A549 (cell line): Measurements from ENCODE around the gene SSR1.

Source experiments
- CBX8 ChIP-seq: fragments of 200-600 bp; sonication (generic); IDR thresholded peaks from 2 replicates; pipeline ENCODE4 v1.6.1; 2016
- CHD2 ChIP-seq: fragments of 150-350 bp; IDR thresholded peaks from 2 replicates; pipeline ENCODE4 v1.6.1; 2014; ENCODE audit warnings: low read length; ENCODE audit not compliant: partially characterized antibody
- EHMT2 ChIP-seq: fragments of 200-600 bp; sonication (generic); IDR thresholded peaks from 2 replicates; pipeline ENCODE4 v1.6.1; 2016; ENCODE audit warnings: antibody characterized with exemption, low read depth, mild to moderate bottlenecking, moderate library complexity
- ESRRA ChIP-seq: fragments of 150-350 bp; IDR thresholded peaks from 2 replicates; pipeline ENCODE4 v1.6.1; 2014; ENCODE audit warnings: mild to moderate bottlenecking, low read length, borderline replicate concordance
- NPAS2 ChIP-seq: fragments of 250-450 bp; sonication (Bioruptor Pico); IDR thresholded peaks from 2 replicates; pipeline ENCODE4 v1.8.0; 2022; ENCODE audit warnings: mild to moderate bottlenecking, moderate library complexity, borderline replicate concordance
- POLR2A ChIP-seq: IDR thresholded peaks from 2 replicates; pipeline ENCODE4 v1.6.1; 2012; ENCODE audit warnings: mild to moderate bottlenecking, low read length
- RAD21 ChIP-seq, 2 experiments: fragments of >200 bp in 1 of 2; sonication (Bioruptor Twin) in 1 of 2; formaldehyde crosslinking in 1 of 2; IDR thresholded peaks in 1 of 2; conservative IDR thresholded peaks in 1 of 2; 2 replicates in 1 of 2; 3 replicates in 1 of 2; pipeline ENCODE4 v1.6.1; 2012 to 2018; ENCODE audit warnings: inconsistent platforms in 1 of 2
- ZSCAN20 ChIP-seq: fragments of 250-450 bp; sonication (Bioruptor Pico); IDR thresholded peaks from 2 replicates; pipeline ENCODE4 v1.8.0; 2022; ENCODE audit warnings: mild to moderate bottlenecking, moderate library complexity
- TF ChIP-seq, protein P1 (sequence below): fragments of >200 bp; sonication (Bioruptor Twin); formaldehyde crosslinking; IDR thresholded peaks from 3 replicates; pipeline ENCODE4 v1.5.1; 2016
- TF ChIP-seq, protein P2 (sequence below): IDR thresholded peaks from 2 replicates; pipeline ENCODE4 v1.6.1; 2012
- TF ChIP-seq, protein P3 (sequence below): IDR thresholded peaks from 2 replicates; pipeline ENCODE4 v1.6.1; 2012
- TF ChIP-seq, protein P4 (sequence below): fragments of 450-650 bp; IDR thresholded peaks from 2 replicates; pipeline ENCODE4 v1.6.1; 2014; ENCODE audit warnings: antibody characterized with exemption

DNA sequence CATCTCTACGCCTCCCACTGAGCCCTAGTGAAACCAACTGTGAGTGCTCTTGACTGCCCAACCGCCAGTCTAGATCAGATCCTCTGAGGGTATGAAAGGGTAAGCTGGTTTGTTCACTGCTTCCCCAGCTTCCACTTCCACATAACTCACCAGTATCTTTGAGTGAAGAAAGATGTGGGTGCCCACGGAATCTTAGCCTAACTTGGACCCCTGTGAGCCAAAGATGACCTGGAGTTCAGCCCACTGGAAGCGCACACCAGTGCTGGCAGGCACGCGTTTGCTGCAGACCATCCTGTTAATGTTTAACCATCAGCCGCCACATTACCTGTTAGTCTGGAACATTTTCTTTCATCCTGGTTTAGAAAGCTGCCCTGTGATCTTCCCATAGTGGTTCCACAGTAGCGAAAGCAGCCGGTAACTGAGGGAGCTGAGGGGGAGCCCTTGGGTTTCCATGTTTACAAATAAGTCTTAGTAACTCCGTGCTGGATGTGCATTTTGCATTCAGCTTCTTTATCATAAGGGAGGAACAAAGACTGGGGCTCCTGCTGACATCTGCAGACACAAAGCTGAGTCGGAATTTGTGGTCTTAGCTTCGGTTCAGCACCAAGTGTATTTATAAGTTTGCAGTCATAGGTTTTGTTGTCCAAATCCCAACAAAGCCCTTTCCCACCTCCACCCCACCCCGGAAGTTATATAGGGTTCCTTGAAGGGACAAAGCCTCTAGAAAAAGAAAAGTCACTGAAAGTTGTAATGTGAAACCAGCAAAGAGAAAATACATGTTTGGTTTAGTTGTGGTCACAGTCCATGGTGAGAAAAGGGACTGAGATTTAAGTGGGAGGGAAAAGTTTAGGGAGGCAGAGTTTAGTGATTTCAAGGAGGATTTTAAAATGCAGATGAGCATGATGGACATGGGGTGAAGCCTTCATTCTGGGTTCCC is 71.0 kb downstream of the SSR1 start:
- TF ChIP-seq CBX8 (no peak), EHMT2 (no peak), ZSCAN20 (CRISPR knock-in tag) (no peak), POLR2A (no peak), CHD2 (no peak), RAD21 (conservative IDR thresholded peaks at IDR 0.05 in 1 of 2, IDR thresholded peaks at IDR 0.05 in 1 of 2) (no peak), NPAS2 (no peak), ESRRA (no peak)
- TF ChIP-seq, protein P1, sequence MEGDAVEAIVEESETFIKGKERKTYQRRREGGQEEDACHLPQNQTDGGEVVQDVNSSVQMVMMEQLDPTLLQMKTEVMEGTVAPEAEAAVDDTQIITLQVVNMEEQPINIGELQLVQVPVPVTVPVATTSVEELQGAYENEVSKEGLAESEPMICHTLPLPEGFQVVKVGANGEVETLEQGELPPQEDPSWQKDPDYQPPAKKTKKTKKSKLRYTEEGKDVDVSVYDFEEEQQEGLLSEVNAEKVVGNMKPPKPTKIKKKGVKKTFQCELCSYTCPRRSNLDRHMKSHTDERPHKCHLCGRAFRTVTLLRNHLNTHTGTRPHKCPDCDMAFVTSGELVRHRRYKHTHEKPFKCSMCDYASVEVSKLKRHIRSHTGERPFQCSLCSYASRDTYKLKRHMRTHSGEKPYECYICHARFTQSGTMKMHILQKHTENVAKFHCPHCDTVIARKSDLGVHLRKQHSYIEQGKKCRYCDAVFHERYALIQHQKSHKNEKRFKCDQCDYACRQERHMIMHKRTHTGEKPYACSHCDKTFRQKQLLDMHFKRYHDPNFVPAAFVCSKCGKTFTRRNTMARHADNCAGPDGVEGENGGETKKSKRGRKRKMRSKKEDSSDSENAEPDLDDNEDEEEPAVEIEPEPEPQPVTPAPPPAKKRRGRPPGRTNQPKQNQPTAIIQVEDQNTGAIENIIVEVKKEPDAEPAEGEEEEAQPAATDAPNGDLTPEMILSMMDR: no peak
- TF ChIP-seq, protein P2, sequence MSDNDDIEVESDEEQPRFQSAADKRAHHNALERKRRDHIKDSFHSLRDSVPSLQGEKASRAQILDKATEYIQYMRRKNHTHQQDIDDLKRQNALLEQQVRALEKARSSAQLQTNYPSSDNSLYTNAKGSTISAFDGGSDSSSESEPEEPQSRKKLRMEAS: no peak
- TF ChIP-seq, protein P3, sequence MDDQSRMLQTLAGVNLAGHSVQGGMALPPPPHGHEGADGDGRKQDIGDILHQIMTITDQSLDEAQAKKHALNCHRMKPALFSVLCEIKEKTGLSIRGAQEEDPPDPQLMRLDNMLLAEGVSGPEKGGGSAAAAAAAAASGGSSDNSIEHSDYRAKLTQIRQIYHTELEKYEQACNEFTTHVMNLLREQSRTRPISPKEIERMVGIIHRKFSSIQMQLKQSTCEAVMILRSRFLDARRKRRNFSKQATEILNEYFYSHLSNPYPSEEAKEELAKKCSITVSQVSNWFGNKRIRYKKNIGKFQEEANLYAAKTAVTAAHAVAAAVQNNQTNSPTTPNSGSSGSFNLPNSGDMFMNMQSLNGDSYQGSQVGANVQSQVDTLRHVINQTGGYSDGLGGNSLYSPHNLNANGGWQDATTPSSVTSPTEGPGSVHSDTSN: no peak
- TF ChIP-seq, protein P4, sequence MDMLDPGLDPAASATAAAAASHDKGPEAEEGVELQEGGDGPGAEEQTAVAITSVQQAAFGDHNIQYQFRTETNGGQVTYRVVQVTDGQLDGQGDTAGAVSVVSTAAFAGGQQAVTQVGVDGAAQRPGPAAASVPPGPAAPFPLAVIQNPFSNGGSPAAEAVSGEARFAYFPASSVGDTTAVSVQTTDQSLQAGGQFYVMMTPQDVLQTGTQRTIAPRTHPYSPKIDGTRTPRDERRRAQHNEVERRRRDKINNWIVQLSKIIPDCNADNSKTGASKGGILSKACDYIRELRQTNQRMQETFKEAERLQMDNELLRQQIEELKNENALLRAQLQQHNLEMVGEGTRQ: no peak
